Thyroid gland (tissue), 4 donors: ENCODE results near the gene TTC34.

ENCODE experiments used
- POLR2A ChIP-seq, 2 donors: fragments of 450-650 bp; IDR thresholded peaks; one replicate each; pipeline ENCODE4 v1.6.1; 2017; ENCODE audit warnings: antibody characterized with exemption in 2 of 2, mild to moderate bottlenecking in 2 of 2, moderate library complexity in 1 of 2
- TF ChIP-seq, protein P1 (sequence below), 6 experiments: fragments of 200-600 bp in 3 of 6; fragments of 450-650 bp in 3 of 6; sonication (generic) in 3 of 6; IDR thresholded peaks; one replicate each; pipeline ENCODE4 v1.5.1; 2016 to 2019; ENCODE audit warnings: antibody characterized with exemption in 6 of 6, mild to moderate bottlenecking in 2 of 6, inconsistent platforms in 1 of 6, moderate library complexity in 1 of 6

DNA sequence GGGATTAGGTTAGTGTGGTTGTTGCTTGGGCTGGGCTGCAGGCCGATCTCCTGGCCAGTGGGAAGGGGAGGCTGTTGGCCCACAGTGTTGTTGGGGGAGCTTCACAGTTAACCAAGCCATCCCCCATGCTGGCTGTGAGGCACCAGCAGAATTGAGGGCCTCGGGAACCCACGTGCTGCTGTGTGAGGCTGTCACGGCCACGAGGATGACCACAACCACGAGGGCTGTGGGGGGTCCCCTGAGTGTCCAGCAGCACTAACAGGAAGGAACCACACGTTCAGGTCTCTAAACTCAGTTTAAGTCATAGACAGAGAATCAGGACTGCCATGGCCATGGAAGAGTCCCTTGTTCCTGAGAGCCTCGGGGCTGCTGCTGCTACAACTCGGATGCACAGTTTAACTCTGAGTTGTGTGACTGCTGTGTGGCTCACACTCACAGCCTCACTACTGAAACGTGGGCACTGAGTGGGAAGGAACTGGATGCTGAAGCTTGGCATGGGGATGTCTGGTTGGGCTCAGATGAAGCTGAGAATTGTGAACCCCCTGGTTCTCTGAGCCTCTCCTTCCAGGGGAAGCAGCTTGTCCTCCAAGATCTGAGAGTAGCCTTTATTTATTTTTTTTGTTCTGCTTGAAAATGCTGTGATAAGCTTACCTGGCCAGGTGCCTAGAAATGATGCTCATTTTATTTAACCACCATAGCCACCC lies 163.9 kb downstream of the TTC34 start:
- TF ChIP-seq, protein P1, sequence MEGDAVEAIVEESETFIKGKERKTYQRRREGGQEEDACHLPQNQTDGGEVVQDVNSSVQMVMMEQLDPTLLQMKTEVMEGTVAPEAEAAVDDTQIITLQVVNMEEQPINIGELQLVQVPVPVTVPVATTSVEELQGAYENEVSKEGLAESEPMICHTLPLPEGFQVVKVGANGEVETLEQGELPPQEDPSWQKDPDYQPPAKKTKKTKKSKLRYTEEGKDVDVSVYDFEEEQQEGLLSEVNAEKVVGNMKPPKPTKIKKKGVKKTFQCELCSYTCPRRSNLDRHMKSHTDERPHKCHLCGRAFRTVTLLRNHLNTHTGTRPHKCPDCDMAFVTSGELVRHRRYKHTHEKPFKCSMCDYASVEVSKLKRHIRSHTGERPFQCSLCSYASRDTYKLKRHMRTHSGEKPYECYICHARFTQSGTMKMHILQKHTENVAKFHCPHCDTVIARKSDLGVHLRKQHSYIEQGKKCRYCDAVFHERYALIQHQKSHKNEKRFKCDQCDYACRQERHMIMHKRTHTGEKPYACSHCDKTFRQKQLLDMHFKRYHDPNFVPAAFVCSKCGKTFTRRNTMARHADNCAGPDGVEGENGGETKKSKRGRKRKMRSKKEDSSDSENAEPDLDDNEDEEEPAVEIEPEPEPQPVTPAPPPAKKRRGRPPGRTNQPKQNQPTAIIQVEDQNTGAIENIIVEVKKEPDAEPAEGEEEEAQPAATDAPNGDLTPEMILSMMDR (IDR thresholded peaks at IDR 0.05) = no peak
- no peak for TF ChIP-seq POLR2A (IDR thresholded peaks at IDR 0.05)
